ENCODE results near the gene USP31. TPM values are rescaled to one million over a fixed set of nuclear protein-coding genes. Genes with fewer than 3 reads are reported as not detected.

The USP31 gene
- total and polyA plus RNA-seq, 2 of the 13 experiments (the other 11 are each of a cell fraction or from before 2014, with no cell fraction given), result 22.5 to 23.3 TPM

DNA sequence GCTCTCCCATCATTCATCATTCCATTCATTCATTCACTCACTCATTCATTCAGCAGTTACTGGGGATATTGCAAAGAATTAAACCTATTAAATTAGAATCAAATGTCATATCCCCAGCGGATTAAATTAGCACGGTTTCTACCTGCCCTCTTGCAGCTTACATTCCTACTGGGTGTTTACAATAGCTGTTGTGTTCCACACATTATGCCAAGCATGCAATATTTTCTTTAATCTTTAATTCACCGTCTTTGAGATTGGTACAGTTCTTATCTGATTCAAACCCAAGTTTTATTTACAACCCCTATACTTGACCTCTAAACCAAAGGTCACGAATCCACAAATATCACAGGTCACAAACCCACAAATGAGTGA lies 727 bp upstream of the USP31 start (continued):
- TF ChIP-seq POGZ (CRISPR knock-in tag; IDR thresholded peaks at IDR 0.05), result no peak
- no peak for TF ChIP-seq ZBTB3 (CRISPR knock-in tag; IDR thresholded peaks at IDR 0.05; ENCODE audit: borderline replicate concordance, low read depth)
- TF ChIP-seq, protein P1, sequence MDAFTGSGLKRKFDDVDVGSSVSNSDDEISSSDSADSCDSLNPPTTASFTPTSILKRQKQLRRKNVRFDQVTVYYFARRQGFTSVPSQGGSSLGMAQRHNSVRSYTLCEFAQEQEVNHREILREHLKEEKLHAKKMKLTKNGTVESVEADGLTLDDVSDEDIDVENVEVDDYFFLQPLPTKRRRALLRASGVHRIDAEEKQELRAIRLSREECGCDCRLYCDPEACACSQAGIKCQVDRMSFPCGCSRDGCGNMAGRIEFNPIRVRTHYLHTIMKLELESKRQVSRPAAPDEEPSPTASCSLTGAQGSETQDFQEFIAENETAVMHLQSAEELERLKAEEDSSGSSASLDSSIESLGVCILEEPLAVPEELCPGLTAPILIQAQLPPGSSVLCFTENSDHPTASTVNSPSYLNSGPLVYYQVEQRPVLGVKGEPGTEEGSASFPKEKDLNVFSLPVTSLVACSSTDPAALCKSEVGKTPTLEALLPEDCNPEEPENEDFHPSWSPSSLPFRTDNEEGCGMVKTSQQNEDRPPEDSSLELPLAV (CRISPR knock-in tag; conservative IDR thresholded peaks at IDR 0.05; ENCODE audit: low read depth), result no peak
- TF ChIP-seq ZSCAN21 (CRISPR knock-in tag; IDR thresholded peaks at IDR 0.05; ENCODE audit: borderline replicate concordance), result no peak
- TF ChIP-seq, protein P2, sequence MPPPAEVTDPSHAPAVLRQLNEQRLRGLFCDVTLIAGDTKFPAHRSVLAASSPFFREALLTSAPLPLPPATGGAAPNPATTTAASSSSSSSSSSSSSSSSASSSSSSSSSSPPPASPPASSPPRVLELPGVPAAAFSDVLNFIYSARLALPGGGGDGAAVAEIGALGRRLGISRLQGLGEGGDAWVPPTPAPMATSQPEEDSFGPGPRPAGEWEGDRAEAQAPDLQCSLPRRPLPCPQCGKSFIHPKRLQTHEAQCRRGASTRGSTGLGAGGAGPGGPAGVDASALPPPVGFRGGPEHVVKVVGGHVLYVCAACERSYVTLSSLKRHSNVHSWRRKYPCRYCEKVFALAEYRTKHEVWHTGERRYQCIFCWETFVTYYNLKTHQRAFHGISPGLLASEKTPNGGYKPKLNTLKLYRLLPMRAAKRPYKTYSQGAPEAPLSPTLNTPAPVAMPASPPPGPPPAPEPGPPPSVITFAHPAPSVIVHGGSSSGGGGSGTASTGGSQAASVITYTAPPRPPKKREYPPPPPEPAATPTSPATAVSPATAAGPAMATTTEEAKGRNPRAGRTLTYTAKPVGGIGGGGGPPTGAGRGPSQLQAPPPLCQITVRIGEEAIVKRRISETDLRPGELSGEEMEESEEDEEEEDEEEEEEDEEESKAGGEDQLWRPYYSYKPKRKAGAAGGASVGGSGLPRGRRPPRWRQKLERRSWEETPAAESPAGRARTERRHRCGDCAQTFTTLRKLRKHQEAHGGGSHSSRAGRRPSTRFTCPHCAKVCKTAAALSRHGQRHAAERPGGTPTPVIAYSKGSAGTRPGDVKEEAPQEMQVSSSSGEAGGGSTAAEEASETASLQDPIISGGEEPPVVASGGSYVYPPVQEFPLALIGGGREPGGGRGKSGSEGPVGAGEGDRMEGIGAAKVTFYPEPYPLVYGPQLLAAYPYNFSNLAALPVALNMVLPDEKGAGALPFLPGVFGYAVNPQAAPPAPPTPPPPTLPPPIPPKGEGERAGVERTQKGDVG (CRISPR knock-in tag; IDR thresholded peaks at IDR 0.05; ENCODE audit: borderline replicate concordance), result no peak
- no peak for TF ChIP-seq ZNF652 (CRISPR knock-in tag; IDR thresholded peaks at IDR 0.05; ENCODE audit: borderline replicate concordance, low read depth)
- TF ChIP-seq PAX8 (CRISPR knock-in tag; IDR thresholded peaks at IDR 0.05; ENCODE audit: borderline replicate concordance), result no peak
- no peak for TF ChIP-seq SRY (CRISPR knock-in tag; IDR thresholded peaks at IDR 0.05)
- TF ChIP-seq ZNF263 (CRISPR knock-in tag; IDR thresholded peaks at IDR 0.05), result no peak
- TF ChIP-seq, protein P3, sequence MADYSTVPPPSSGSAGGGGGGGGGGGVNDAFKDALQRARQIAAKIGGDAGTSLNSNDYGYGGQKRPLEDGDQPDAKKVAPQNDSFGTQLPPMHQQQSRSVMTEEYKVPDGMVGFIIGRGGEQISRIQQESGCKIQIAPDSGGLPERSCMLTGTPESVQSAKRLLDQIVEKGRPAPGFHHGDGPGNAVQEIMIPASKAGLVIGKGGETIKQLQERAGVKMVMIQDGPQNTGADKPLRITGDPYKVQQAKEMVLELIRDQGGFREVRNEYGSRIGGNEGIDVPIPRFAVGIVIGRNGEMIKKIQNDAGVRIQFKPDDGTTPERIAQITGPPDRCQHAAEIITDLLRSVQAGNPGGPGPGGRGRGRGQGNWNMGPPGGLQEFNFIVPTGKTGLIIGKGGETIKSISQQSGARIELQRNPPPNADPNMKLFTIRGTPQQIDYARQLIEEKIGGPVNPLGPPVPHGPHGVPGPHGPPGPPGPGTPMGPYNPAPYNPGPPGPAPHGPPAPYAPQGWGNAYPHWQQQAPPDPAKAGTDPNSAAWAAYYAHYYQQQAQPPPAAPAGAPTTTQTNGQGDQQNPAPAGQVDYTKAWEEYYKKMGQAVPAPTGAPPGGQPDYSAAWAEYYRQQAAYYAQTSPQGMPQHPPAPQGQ (CRISPR knock-in tag; IDR thresholded peaks at IDR 0.05; ENCODE audit: borderline replicate concordance), result no peak
- TF ChIP-seq ATRX (CRISPR knock-in tag; IDR thresholded peaks at IDR 0.05; ENCODE audit: borderline replicate concordance), result no peak
- no peak for TF ChIP-seq ZFX (CRISPR knock-in tag; IDR thresholded peaks at IDR 0.05; ENCODE audit: low read depth)
- TF ChIP-seq FOXA3 (CRISPR knock-in tag; IDR thresholded peaks at IDR 0.05), result no peak
- no peak for TF ChIP-seq SRSF9 (IDR thresholded peaks at IDR 0.05; ENCODE audit: borderline replicate concordance, insufficient read depth, low read depth, low read length, poor library complexity, severe bottlenecking)
- no peak for TF ChIP-seq ZNF337 (CRISPR knock-in tag; IDR thresholded peaks at IDR 0.05; ENCODE audit: borderline replicate concordance, low read depth)
- TF ChIP-seq ZSCAN31 (CRISPR knock-in tag; IDR thresholded peaks at IDR 0.05; ENCODE audit: low read depth), result no peak
- TF ChIP-seq, protein P4, sequence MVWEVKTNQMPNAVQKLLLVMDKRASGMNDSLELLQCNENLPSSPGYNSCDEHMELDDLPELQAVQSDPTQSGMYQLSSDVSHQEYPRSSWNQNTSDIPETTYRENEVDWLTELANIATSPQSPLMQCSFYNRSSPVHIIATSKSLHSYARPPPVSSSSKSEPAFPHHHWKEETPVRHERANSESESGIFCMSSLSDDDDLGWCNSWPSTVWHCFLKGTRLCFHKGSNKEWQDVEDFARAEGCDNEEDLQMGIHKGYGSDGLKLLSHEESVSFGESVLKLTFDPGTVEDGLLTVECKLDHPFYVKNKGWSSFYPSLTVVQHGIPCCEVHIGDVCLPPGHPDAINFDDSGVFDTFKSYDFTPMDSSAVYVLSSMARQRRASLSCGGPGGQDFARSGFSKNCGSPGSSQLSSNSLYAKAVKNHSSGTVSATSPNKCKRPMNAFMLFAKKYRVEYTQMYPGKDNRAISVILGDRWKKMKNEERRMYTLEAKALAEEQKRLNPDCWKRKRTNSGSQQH (CRISPR knock-in tag; IDR thresholded peaks at IDR 0.05; ENCODE audit: low read depth), result no peak
- no peak for TF ChIP-seq ZNF83 (CRISPR knock-in tag; IDR thresholded peaks at IDR 0.05; ENCODE audit: borderline replicate concordance)
- TF ChIP-seq DNMT3B (CRISPR knock-in tag; conservative IDR thresholded peaks at IDR 0.05), result no peak
- TF ChIP-seq ZIK1 (CRISPR knock-in tag; IDR thresholded peaks at IDR 0.05; ENCODE audit: borderline replicate concordance, low read depth), result no peak

Measured in HepG2 (cell line).